Subcutaneous adipose tissue (tissue), 4 donors: ENCODE data around the gene SYT14. TPM values are rescaled to one million over a fixed set of nuclear protein-coding genes. Genes with fewer than 3 reads are reported as not detected.

Experiments
- CTCF ChIP-seq: fragments of 450-650 bp; IDR thresholded peaks from one replicate; pipeline ENCODE4 v1.5.1; 2016; ENCODE audit warnings: low read depth, mild to moderate bottlenecking, control low read depth, antibody characterized with exemption, moderate library complexity
- total RNA-seq, 4 donors: library from RNA; depleted of rRNA; stranded (reverse); fragments of >200 nt; gene quantifications; one replicate each; pipeline ENCODE4 v1.1.0, GENCODE V29; 2016

SYT14 gene
- total RNA-seq, 4 donors from 2014 or later = not detected

GRCh38 chr1:210143465-210144062, 205.5 kb downstream of the SYT14 start:
- no peak for TF ChIP-seq CTCF

- no peak for TF ChIP-seq CTCF
Observed at GRCh38 chr1:210144736-210145135, 206.7 kb downstream of the SYT14 start.

GRCh38 chr1:210151052-210151672, 213.1 kb downstream of the SYT14 start:
- no peak for TF ChIP-seq CTCF

- no peak for TF ChIP-seq CTCF
Observed at GRCh38 chr1:210159211-210159610, 221.2 kb downstream of the SYT14 start.

GRCh38 chr1:210170220-210170619, 232.2 kb downstream of the SYT14 start:
- no peak for TF ChIP-seq CTCF

GRCh38 chr1:210174133-210174532, 236.1 kb downstream of the SYT14 start:
- no peak for TF ChIP-seq CTCF

GRCh38 chr1:210185063-210185462, 247.0 kb downstream of the SYT14 start:
- no peak for TF ChIP-seq CTCF
